Endodermal cell (in vitro differentiated cells): Measurements from ENCODE around the gene DLX6. TPM values are rescaled to one million over a fixed set of nuclear protein-coding genes. Genes with fewer than 3 reads are reported as not detected.

Source experiments
- DNase-seq: peaks from one replicate; pipeline ENCODE4 v3.0.0-alpha.2; 2017
- H3K27ac ChIP-seq: 2 replicates; pipeline ENCODE4 v1.5.1; 2013; ENCODE audit warnings: mild to moderate bottlenecking, low read depth, low read length, moderate library complexity
- H3K27me3 ChIP-seq: 2 replicates; pipeline ENCODE4 v1.6.1; 2013; ENCODE audit warnings: mild to moderate bottlenecking, low read length, moderate library complexity; ENCODE audit not compliant: insufficient read depth, control insufficient read depth, poor library complexity, severe bottlenecking
- H3K36me3 ChIP-seq: 2 replicates; pipeline ENCODE4 v1.7.0; 2013; ENCODE audit warnings: mild to moderate bottlenecking, low read length, moderate library complexity; ENCODE audit not compliant: control insufficient read depth, insufficient read depth
- H3K4me1 ChIP-seq: one replicate; pipeline ENCODE4 v1.7.0; 2013; ENCODE audit warnings: low read length; ENCODE audit not compliant: control insufficient read depth, insufficient read depth
- H3K4me3 ChIP-seq: 2 replicates; pipeline ENCODE4 v1.5.1; 2013; ENCODE audit warnings: mild to moderate bottlenecking, low read length, moderate library complexity
- H3K9ac ChIP-seq: 2 replicates; pipeline ENCODE4 v1.6.1; 2013; ENCODE audit warnings: mild to moderate bottlenecking, low read length, moderate library complexity; ENCODE audit not compliant: poor library complexity, severe bottlenecking; ENCODE audit errors: extremely low read depth
- H3K9me3 ChIP-seq: 2 replicates; pipeline ENCODE4 v1.6.1; 2013; ENCODE audit warnings: mild to moderate bottlenecking, low read length, moderate library complexity; ENCODE audit not compliant: control insufficient read depth
- H3K27ac Mint-ChIP-seq: 2 replicates; pipeline ENCODE4 v1.8.0; 2020; ENCODE audit warnings: mixed read lengths
- H3K27me3 Mint-ChIP-seq: 2 replicates; pipeline ENCODE4 v1.8.0; 2021; ENCODE audit warnings: mild to moderate bottlenecking, mixed read lengths; ENCODE audit not compliant: insufficient read depth
- H3K36me3 Mint-ChIP-seq: 2 replicates; pipeline ENCODE4 v1.8.0; 2020; ENCODE audit warnings: low read depth, mixed read lengths
- H3K4me1 Mint-ChIP-seq: 2 replicates; pipeline ENCODE4 v1.8.0; 2020; ENCODE audit warnings: mixed read lengths
- H3K4me3 Mint-ChIP-seq: 2 replicates; pipeline ENCODE4 v1.8.0; 2020; ENCODE audit warnings: mild to moderate bottlenecking, moderate library complexity, mixed read lengths
- H3K9me3 Mint-ChIP-seq: 2 replicates; pipeline ENCODE4 v1.8.0; 2020; ENCODE audit warnings: mild to moderate bottlenecking, mixed read lengths
- WGBS, 2 experiments: methylation state at CpG; one replicate each; pipeline versions ENCODE4 v1.1.5 to v1.1.7; 2013; ENCODE audit warnings: missing lambda C conversion rate in 2 of 2, mixed read lengths in 1 of 2; ENCODE audit not compliant: insufficient coverage in 1 of 2, insufficient read length in 1 of 2; 5-methylcytosine and 5-hydroxymethylcytosine counted together
- total RNA-seq, 2 donors: library from RNA; stranded (reverse); fragmentation: NEBNext Ultra II Directional in 1 of 2; extraction: Animal tissue kit (Norgen Biotek cat#: 25700) in 1 of 2; gene quantifications; 2 replicates in 1 of 2; 3 replicates in 1 of 2; pipeline ENCODE4 v1.2.1, GENCODE V29; 2021
- TF ChIP-seq, protein P1 (sequence below): fragments of 200-600 bp; sonication (generic); conservative IDR thresholded peaks from 2 replicates; pipeline ENCODE4 v1.5.0; 2021; ENCODE audit warnings: antibody characterized with exemption, mild to moderate bottlenecking

Gene DLX6
- total RNA-seq, 2 donors from 2014 or later: not detected

DNA sequence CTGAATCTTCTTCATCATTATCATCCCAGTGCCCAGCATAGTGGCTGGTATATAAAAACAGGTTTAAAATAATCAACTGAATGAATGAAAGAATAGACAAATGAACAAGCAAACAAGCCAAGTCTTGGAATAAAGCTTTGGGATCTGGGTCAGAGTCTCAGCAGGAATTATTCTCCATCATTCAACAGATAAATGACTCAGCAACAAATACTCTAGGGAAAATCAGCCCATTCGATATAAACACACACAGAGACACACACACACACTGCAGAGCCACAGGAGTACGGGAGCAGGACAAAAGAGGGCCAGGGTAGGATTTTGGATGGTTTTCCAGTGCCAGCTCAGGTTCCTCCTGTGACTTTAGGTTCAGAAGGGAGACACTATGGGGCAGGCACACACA is 29.2 kb upstream of the DLX6 start:
- no peaks in the 10 kb centered on the region for H3K36me3 ChIP-seq
- H3K4me1 ChIP-seq: peaks cover 2% of the 10 kb centered on the region
- Mint-ChIP-seq H3K27me3 (peaks cover 15% of the 10 kb centered on the region), H3K4me3 (no peak overlapping the region), H3K36me3 (no peaks in the 10 kb centered on the region), H3K9me3 (no peaks in the 10 kb centered on the region), H3K4me1 (no peaks in the 10 kb centered on the region), H3K27ac (no peak overlapping the region)
- H3K27me3 ChIP-seq: peaks cover 15% of the 10 kb centered on the region
- TF ChIP-seq, protein P1, sequence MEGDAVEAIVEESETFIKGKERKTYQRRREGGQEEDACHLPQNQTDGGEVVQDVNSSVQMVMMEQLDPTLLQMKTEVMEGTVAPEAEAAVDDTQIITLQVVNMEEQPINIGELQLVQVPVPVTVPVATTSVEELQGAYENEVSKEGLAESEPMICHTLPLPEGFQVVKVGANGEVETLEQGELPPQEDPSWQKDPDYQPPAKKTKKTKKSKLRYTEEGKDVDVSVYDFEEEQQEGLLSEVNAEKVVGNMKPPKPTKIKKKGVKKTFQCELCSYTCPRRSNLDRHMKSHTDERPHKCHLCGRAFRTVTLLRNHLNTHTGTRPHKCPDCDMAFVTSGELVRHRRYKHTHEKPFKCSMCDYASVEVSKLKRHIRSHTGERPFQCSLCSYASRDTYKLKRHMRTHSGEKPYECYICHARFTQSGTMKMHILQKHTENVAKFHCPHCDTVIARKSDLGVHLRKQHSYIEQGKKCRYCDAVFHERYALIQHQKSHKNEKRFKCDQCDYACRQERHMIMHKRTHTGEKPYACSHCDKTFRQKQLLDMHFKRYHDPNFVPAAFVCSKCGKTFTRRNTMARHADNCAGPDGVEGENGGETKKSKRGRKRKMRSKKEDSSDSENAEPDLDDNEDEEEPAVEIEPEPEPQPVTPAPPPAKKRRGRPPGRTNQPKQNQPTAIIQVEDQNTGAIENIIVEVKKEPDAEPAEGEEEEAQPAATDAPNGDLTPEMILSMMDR: no peak
- H3K4me3 ChIP-seq: no peak overlapping the region
- no peak overlapping the region for H3K9ac ChIP-seq
- DNase-seq: no peak
- H3K9me3 ChIP-seq: no peaks in the 10 kb centered on the region
- no peak overlapping the region for H3K27ac ChIP-seq
- 75 to 100% methylated on average over 1 to 2 of the region's 2 CpGs for WGBS, 2 experiments

DNA sequence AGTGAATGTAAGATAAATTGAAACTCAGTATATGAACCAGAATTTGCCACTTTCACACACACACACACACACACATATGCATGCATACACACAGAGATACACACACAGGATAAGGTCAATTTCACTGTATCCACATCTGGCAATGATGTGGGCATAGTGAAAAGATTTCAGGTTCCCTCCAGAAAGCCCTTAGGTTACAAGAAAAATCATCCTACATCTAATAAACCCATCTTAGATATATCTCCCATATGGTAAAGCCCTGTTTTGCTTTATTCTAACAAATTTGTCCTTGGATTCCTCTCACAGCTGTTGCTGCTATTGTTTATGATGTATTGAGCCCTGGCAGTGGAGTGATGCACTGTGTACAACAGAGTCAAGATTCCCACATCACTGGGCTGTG is 27.9 kb upstream of the DLX6 start:
- Histone ChIP-seq H3K9ac (no peak overlapping the region), H3K9me3 (no peaks in the 10 kb centered on the region), H3K4me1 (peaks cover 2% of the 10 kb centered on the region), H3K27ac (no peak overlapping the region), H3K36me3 (no peaks in the 10 kb centered on the region), H3K27me3 (peaks cover 3% of the 10 kb centered on the region), H3K4me3 (no peak overlapping the region)
- DNase-seq: no peak
- Mint-ChIP-seq H3K27ac (no peak overlapping the region), H3K36me3 (no peaks in the 10 kb centered on the region), H3K4me3 (no peak overlapping the region), H3K9me3 (no peaks in the 10 kb centered on the region), H3K4me1 (no peaks in the 10 kb centered on the region), H3K27me3 (peaks cover 14% of the 10 kb centered on the region)
- TF ChIP-seq, protein P1: no peak

DNA sequence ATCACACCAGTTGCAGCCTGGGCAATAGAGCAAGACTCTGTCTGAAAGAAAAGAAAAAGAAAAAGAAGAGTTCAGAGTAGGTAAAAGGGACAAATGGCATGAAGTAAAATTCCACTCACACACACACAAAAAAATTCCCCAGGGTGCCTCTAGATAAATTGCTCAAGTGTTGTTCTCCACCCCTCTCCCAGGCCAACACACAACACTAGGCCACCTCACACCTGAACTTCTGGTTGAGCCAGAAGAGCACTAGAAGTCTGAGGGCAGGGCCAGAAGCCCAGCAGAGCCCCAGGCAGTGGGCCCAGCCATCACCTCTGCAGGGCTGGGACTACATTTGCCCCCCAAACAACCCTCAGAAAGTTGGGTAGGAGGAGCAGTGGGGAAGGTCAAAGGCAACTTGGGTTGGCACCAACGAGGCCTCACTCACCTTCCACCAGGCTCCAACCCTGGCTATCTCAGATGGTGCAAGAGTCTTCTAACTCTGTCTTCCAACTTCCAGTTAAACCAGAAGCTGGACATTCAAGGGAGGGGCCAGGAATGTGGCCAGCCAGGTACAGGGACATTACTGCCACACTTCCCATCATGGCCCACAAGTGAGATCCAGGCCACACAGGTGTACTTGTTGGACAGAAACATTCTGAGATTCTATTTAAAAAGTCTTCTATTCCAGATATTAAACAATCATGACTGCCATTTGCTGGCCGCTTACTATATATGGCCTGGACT is 25.6 kb upstream of the DLX6 start:
- TF ChIP-seq, protein P1: no peak
- Histone ChIP-seq H3K36me3 (no peaks in the 10 kb centered on the region), H3K4me3 (no peak overlapping the region), H3K27ac (no peak overlapping the region), H3K4me1 (no peaks in the 10 kb centered on the region), H3K9ac (no peak overlapping the region), H3K9me3 (no peaks in the 10 kb centered on the region), H3K27me3 (no peaks in the 10 kb centered on the region)
- Mint-ChIP-seq H3K4me1 (no peaks in the 10 kb centered on the region), H3K4me3 (no peak overlapping the region), H3K27ac (no peak overlapping the region), H3K36me3 (no peaks in the 10 kb centered on the region), H3K9me3 (no peaks in the 10 kb centered on the region), H3K27me3 (peaks cover 17% of the 10 kb centered on the region)
- 95 to 100% methylated on average over 1 to 2 of the region's 2 CpGs for WGBS, 2 experiments
- DNase-seq: no peak
